Stimulated activated CD4-positive, alpha-beta T cell treated with anti-CD3 and anti-CD28 coated beads, Interleukin-4, amount 100 ng/mL, for 24 hours (primary cell): ENCODE results near the gene PAX4.

Source experiments
- DNase-seq: peaks from one replicate; pipeline ENCODE4 v3.0.0-alpha.2; 2020

The PAX4 gene, protein sequence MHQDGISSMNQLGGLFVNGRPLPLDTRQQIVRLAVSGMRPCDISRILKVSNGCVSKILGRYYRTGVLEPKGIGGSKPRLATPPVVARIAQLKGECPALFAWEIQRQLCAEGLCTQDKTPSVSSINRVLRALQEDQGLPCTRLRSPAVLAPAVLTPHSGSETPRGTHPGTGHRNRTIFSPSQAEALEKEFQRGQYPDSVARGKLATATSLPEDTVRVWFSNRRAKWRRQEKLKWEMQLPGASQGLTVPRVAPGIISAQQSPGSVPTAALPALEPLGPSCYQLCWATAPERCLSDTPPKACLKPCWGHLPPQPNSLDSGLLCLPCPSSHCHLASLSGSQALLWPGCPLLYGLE

DNA sequence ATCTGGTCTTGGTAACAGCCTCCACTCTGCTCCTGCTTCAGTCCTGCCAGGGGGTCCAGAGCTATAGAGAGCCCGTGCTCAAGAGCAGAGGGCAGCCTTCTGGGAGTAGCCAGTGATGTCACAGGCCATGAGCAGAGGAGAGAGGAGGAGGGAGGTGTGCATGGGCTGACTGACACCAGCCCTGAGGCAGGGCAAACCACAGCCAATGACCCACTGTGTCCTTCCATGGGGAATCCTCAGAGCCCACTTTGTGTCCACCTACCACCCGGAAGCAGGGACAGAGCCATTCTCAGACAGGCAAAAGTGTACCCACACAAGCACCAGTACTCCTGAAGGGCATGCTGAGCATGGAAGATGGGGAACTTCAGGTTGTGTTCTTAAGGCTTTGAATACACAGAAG, at the start of gene PAX4:
Gene PAX4, minus strand, starts transcription at position 101 of the 400 bp plus-strand sequence. CDS start 2,214 bp downstream, outside the sequence.
- no peak for DNase-seq

DNA sequence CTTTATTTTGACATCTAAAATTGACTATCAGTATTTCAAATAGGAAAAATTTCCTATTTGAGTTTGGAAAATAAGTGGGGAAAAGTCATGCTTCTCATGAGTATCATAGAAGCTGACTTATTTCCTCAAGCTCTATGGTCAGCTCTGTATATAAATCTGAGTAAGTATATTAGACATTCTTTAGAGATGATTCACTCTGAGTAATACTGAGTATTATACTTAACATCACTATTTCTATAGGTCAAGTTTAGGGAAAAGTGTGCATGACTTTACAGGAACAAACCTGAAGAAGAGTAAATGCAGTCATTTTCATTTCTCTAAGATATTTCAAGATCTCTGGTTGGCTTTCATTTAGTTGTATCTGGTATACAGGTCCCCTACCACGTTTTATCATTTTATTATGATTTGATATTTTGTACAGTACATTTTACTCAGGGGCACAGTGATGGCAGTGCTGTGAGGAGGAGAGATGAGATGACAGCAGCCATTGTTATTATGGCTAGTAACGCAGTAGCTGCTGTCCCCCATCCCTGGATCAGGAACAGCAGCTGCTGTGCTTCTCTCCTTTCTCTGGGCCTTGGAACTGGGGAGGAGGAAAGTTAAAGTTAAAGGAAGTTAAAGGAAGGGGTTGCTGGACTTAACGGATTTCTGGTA, 49.2 kb upstream of the PAX4 start:
- no peak for DNase-seq

DNA sequence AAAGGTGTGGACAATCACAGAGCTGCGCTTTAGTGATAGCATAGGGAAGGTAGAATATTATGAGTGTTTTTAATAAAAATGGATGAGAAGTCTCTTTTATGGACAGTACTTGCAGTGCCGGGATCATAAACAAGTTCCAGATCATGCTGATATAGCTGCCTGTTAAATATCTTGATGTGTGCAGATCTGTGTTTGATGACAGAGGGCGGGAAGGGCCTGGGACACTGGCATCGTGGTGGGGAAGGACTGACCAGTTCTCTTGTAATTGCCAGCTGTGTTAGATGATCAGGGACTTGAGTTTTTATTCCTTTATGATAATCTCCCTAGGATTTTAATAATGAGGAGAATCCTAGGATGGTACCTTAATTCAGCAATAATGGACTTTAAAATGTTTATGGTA, 48.7 kb upstream of the PAX4 start:
- DNase-seq = no peak

DNA sequence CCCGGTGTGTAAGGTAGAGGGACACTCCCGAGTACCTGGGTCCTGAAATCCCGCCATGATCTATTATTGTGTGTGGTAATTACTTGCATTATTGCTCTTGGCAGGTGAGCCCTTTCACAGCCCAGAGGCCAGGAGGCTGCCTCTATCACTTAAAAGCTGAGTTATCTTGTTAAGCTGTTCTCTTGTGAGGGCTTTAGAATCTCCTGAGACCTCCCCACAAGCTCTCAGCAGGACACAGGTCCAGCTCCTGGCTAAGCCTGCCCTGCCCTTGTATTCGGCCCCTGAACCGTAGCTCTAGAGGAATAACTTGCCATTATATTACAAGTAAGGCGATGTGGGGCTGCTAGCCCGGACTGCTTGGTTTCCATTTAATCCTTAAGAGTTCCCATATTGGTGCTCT, 48.0 kb upstream of the PAX4 start:
- no peak for DNase-seq

DNA sequence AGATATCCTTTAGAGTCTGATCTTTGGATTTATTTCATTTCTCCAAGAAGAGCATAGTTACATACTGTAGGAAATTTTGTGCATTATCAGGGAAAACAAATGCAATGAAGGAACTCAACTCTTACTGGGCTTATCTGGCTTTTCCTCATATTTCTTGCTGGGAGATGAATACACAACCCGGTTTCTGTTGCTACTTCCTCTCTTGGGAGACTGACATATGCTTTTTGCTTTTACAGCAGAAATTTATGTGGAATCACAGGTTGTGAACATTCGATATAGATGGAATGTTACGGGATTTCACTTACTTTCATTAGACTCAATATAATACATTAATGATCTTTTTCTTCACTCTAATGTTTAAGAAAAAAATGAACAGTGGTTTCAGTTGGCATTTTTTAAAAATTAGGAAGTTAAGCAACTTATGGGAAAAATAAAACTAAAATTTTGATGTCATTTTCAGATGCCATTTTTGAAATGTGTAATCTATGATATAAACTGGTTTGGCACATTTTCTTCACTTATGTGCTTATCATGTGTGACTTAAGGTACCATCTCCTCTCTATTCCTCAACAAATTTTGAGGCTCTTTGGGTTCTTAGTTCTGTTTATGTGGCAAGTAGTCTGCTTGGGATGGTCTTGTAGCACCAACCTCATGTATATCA, 41.2 kb upstream of the PAX4 start:
- DNase-seq = no peak

DNA sequence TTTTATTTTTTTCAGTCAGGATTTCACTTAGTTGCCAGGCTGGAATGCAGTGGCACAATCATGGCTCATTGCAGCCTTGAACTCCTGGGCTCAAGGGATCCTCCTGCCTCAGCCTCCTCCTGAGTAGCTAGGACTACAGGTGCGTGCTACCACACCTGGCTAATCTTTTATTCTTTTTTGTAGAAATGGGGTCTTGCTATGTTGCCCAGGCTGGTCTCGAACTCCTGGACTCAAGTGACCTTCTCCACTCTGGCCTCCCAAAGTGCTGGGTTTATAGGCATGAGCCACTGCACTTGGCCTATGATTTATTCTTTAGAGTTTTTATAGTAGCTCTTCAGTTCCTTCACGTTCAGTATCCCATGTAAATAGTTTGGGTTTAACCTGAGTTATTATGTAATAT, 39.6 kb upstream of the PAX4 start:
- DNase-seq = no peak

DNA sequence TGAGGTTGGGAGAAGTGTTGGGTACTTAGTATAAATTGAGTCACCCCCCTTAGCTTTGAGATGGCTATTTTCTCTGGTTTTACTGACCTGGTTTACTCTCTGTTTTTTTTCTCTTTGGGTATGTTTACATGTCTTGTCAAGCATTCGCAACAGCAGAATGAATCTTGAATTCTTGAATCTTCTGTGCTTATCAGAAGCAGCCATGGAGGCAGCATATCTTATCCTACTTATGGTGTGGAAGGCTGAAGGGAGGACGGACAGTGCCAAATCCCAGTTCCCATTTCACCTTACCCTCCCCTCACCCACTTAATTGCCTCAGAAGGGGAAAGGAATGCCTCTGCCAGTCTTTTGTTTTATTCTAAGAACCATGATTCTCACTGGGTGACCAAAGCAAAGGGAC, 37.8 kb upstream of the PAX4 start:
- no peak for DNase-seq

DNA sequence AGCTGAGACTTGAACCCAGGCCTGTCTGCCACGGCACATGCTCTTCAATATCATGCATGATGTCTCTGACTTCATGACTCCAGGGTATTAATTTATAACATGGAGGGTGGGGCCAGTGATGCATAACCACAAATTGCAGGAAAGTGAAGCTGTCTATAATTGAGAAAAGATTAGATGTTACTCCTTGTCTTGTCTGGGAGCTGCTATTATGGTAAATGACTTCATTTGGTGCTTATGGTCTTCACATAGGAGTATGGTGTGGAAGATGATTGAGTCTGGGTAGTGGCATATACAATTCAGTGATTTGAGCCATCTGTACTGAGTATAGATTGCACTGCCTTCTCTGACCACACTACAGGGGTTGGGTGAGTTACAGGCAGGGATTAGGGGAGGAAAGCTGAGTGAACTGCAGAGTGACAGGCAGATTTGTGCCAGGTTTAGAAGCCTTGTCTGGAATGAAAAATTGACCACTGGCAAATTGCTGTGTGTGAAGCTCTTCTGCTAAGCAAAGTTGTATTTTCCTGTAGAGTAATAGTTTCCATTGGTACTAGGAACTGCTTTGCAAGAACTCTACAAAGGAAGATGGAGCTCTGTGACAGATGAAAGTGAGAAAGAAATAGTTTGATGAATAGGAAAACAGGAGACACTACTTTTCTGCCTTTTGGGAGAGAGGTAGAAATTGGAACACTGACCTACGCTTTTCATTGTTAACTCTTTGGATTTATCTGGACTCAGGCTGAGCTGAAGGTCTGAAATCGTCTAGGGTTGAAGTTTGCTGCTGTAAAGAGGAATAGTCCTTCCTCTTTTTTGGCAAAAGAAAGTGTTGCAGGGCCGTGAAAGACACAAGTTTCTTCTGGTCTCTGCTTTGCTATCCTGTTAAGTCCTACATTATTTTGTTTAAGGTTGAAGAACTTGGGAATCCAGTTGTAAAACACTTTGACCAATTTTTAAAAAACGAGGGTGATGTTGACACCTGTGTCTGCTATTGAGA, 36.8 kb upstream of the PAX4 start:
- DNase-seq = no peak

DNA sequence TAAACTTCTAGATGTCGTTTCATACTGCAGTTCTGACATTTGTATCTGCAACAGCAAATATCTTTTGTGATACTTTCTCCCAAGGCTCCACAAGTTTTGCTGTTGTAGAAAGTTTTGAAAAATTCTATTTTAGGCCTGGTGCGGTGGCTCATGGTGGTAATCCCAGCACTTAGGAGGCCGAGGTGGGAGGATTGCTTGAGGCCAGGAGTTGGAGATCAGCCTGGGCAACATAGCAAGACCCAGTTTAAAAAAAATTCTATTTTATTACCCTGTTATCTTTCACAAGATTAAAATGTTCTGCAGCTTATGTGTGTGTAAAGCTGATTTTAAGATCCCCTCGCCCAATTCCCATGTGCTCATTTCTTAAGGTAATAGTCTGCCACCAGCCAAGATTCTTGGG, 35.5 kb upstream of the PAX4 start:
- DNase-seq = no peak

DNA sequence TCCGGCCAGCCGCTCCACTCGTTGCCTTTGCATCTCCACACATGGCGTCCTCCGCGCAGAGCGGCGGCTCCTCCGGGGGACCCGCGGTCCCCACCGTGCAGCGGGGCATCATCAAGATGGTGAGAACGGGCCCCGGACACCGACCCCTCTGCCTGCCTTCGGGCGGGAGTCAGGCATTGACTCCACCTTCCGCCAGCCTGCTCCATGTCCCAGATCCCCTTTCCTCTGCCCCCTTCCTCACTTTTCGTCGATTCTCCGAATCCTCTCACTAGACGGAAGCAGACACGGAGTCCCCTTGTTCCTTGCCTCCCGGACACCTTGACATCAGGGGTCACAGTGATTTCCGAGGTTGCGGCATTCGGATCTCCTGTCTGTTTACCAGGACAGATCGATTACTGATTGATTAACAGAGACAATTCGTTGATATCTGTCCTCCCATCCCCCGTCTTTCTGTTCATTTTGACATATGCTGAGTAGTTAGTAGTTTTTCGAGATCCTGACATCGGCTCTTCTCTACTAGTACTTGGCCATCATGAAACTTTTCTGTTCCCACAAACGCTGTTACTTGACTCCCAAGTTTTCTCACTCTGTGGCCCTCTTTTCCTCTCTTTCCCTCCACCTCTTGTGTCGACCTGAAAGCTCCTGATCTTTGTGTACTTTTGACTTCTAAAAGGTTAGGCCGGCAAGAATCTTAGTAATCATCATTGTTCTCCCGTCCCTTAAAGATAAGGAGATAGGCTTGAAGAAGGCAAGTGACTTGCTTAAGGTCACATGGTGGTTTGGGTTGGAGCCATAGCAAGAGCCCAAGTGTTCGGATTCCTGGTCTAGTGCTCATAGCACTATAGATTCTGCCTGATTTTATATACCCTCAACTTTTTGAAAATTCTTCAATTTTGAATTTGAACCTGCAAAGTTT, 34.6 kb upstream of the PAX4 start:
- DNase-seq = no peak

DNA sequence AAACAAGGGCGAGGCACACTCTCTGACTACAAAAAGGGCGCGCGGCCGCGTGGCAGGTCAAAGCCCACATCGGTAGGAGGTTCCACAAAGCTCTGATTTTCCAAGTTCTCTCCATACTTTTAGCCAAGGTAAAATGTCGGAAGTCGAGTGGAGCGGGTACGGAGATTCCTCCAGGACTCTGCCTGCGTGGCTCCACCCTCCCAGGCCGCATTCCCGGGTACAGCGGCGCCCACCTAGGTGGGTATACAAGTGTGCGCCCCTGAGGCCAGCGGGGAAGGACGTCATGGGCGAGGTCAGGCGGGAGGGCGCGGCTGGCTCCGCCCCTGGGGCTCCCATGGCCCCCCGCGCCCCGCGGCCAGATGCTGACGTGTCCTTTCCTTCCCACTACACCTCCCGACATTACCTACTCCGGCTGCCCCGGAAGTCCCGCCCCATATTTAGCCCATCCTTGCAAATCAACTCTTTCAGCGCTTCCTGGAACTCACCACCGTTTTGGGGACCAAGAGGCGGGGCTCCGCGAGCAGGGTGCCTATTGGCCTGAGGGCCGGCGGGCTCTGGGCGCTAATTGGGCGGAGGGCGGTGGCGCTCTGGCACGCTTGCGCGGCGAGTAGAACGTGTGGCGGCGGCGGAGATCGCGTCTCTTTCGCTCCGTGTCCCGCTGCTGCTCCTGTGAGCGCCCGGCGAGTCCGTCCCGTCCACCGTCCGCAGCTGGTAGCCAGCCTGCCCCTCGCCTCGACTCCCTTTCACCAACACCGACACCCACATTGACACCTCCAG, 33.8 kb upstream of the PAX4 start, which contains the start of gene SND1:
Gene SND1, plus strand, starts transcription at position 639 of the 777 bp plus-strand sequence. CDS start 180 bp downstream, outside the sequence.
- DNase-seq = peak; percentile 99

DNA sequence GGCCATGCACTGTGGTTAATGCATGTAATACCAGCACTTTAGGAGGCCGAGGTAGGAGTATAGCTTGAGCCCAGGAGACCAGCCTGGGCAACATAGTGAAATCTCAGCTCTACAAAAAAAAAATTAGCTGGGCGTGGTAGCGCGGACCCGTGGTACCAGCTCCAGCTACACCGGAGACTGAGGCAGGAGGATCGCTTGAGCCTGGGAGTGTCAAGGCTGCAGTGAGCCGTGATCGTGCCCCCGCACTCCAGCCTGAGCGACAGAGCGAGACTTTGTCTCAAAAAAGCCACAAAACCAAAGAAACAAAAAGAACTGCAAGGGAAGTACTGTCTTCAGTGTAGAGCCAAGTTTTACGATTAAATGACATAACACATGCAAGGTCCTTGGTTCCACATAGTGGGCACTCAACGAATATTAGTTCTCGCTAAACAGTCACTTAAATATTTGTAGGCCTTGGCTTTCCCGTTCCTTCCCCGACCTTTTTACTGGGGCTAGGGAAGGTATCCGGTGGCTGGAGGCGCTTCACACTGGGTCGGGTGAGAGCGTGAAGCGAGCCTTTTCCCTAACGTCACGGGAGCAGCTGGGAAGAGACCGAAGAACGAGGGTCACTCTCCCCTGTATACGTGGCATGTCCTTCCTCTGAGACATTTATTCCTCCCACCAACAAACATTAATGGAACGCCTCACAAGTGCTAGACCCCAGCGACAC, 33.1 kb upstream of the PAX4 start:
- no peak for DNase-seq

DNA sequence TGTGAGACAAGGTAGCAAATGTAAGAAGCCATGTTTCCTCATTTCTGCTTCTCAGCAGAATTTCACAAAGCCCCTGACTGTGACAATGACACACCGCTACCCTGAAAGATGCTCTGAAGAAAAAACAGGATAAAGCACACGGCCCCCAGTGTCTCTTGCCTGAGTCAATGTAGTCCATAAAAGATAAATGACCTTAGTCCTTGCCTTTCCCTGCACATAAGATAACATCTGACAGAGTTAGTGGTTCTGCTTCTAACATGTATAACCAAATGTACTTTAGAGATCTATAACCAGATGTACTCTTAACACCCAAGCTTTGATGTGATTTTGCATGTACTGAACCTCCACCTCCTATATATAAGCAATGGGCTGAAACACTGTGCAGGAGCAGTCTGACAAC, 31.0 kb upstream of the PAX4 start:
- no peak for DNase-seq

DNA sequence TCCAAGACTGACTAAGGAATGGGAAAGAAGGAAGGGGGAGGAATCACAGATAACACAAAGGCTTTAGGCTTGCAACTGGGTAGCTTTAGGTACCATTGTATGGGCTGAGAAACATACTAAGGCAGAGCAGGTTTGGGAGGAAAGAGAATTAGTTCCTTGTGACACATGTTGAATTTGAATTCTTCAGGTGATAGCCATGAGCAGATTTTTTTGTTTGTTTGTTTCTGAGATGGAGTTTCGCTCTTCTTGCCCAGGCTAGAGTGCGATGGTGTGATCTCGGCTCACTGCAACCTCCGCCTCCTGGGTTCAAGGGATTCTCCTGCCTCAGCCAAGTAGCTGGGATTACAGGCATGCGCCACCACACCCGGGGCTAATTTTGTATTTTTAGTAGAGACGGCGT, 29.7 kb upstream of the PAX4 start:
- DNase-seq = no peak

DNA sequence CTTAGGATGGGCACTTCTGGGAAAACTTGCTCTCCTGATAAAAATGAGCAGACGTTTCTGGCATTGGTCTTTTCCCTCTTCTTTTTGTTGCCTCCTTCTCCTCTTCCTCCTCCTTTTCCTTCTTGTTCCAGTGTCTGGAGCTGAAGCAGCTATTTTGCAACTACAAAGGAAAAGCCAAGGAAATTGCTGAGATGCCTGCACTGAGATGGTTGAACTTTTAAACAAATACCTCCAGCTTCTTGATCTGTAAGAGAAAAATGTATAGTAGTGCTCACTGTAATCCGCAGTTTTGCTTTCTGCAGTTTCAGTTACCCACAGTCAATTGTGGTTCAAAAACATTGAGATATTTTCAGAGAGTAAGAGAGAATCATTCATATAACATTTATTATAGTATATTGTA, 26.5 kb upstream of the PAX4 start:
- DNase-seq = no peak

DNA sequence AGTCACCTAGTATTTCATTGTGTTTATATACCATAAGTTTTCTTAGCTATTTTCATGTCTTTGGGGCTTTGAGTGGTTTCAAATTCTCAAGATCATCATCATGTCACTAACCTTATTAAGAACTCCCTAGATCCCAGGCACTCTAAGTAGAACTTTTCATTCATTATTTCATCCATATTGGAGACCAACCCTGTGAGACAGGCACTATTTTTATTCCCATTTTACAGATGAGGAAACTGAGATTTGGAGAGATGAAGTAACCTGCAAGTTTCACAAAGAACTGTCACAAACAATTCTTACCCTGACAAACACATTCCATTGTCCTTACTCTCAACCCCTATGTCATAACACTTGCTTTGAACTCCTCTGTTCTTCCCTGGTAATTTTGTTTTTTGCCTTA, 20.3 kb upstream of the PAX4 start:
- DNase-seq = no peak

DNA sequence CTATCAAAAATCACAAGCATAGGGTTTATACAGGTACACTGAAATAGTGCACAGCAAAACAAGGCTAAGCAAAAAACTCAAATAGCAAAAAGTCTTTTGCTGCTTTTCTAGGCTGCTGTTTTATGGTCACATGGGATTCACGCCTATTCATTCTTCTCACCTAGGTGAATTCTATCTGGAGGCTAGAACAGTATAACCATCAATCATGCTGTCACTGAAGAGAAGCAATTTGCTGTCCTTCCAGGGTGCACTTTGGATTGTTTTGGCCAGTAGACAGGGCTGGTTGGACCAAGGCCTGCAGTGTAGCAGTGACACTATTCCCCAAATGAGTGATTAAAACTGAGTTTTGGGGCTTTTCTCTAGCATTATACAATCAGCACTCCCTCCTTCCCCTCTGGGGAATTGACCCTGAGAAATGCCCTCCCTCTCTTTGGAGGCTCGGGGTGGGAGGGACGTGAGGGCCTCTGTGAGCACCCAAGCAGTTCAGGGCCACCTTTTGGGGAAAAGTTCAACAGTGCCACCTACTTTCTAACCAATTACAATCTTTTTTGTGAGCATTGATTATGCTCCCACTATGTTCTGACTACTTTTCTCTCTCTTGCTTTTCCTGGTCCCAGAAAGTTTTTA, 17.8 kb upstream of the PAX4 start:
- DNase-seq = no peak

DNA sequence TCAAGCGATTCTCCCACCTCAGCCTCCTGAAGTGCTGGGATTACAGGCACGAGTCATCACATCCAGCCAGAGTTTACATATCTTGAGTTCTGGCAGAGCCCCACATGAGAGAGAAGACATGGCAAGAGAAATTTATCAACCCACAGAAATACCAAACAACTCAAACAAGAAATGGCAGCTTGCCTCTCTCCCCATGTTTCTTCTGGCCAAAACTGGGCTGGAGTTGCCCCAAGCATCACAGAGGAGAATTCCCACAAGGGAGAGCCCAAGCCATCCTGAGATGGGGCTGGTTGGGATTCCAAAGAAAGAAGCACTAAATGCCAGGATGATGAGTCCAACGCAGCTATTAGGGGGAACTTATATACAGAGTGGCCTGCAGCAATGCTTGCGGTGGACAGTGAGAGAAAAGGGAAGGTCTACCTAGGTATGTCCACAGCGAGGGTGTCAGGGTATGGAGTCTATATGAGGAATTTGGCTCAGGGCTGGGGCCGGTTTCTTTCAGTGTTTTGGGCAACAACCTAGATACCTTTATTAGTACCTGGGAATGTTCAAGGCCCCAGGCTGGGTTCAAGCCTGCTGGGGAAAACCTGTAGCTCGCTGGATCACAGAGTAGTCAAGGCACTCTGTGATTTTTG, 14.5 kb upstream of the PAX4 start:
- no peak for DNase-seq

DNA sequence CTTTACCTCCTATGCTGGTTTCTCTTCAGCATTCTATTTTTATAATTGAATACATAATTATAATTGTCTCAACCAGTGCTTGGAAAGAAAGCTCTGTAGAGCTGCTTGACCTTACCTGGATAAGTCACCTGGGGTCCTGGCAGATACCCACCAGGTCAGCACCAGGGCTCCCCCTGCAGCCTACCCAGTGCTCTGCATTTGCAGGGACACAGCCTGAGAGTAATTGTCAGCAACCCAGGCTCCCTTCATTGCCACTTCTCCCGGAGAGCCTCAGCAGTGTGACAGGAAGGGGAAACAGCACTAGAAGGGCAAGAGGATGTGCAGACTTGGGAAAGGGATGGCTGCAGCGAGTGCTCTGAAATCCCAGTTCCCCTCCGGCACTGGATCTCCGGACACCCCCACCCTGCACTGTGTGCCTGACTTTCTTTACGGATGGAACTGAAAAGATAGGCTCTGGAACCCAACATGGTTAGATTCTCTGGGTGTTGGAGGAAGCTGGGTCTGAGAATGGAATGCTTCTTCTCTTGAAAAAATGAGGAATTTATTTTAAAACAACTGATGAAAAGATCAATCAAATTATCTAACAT, 11.4 kb upstream of the PAX4 start:
- DNase-seq = peak; percentile 26
